Mucosa of stomach (tissue), 1 donor: ENCODE results near the gene SMG6.
"Not testable (repeated sequence)": the region's sequence is repeated elsewhere in the genome, so short reads cannot be mapped to it uniquely, and the experiment has no call there.

ENCODE experiments used
- H3K27me3 ChIP-seq: one replicate; pipeline ENCODE4 v1.7.0; 2013; ENCODE audit warnings: mild to moderate bottlenecking, low read length; ENCODE audit not compliant: control insufficient read depth, insufficient read depth
- H3K36me3 ChIP-seq: one replicate; pipeline ENCODE4 v1.7.0; 2013; ENCODE audit warnings: low read length; ENCODE audit not compliant: control insufficient read depth, insufficient read depth
- H3K4me1 ChIP-seq: one replicate; pipeline ENCODE4 v1.7.0; 2013; ENCODE audit warnings: mild to moderate bottlenecking, low read length; ENCODE audit not compliant: control insufficient read depth, insufficient read depth
- H3K4me3 ChIP-seq: one replicate; pipeline ENCODE4 v1.7.0; 2013; ENCODE audit warnings: low read length
- H3K9ac ChIP-seq: one replicate; pipeline ENCODE4 v1.7.0; 2013; ENCODE audit warnings: mild to moderate bottlenecking, low read length, moderate library complexity
- H3K9me3 ChIP-seq: one replicate; pipeline ENCODE4 v1.7.0; 2013; ENCODE audit warnings: mild to moderate bottlenecking, low read length, moderate library complexity; ENCODE audit not compliant: control insufficient read depth
- donor health status: Pancreatic carcinoma.

The SMG6 gene

GRCh38 chr17:2013220-2013993, 290.2 kb downstream of the SMG6 start:
- Histone ChIP-seq H3K4me1 (peaks cover 11% of the 10 kb centered on the region), H3K27me3 (peaks cover 10% of the 10 kb centered on the region)
- not testable (repeated sequence) for H3K9me3 ChIP-seq, H3K4me3 ChIP-seq, H3K9ac ChIP-seq, H3K36me3 ChIP-seq

DNA sequence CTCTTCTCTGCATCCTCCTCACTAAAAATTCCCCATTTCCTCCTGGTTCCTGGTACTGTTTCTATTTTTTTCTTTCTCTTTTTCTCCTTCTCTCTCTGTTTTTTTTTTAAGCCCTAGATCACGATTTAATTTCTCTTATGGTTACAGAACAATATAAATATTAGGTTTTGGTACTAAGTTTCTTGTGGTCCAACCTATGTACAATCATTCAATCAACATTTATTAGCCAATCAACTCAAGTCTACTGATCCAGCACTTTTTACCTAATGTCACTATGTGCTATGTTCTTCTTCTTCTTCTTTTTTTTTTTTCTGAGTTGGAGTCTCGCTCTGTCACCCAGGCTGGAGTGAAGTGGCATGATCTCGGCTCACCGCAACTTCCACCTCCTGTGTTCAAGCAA, 291.1 kb downstream of the SMG6 start:
- H3K4me1 ChIP-seq = peaks cover 11% of the 10 kb centered on the region
- peaks cover 4% of the 10 kb centered on the region for H3K27me3 ChIP-seq
- no peak overlapping the region for H3K4me3 ChIP-seq
- H3K9ac ChIP-seq = no peak overlapping the region
- no peaks in the 10 kb centered on the region for H3K36me3 ChIP-seq
- H3K9me3 ChIP-seq = no peaks in the 10 kb centered on the region

- no peak overlapping the region for H3K9ac ChIP-seq
- H3K27me3 ChIP-seq = peaks cover 4% of the 10 kb centered on the region
- no peaks in the 10 kb centered on the region for H3K9me3 ChIP-seq
- peaks cover 11% of the 10 kb centered on the region for H3K4me1 ChIP-seq
- H3K36me3 ChIP-seq = no peaks in the 10 kb centered on the region
- H3K4me3 ChIP-seq = no peak overlapping the region
Observed at GRCh38 chr17:2011411-2012371, 291.9 kb downstream of the SMG6 start.
